ENCODE results near the gene WIZ.
"Not testable (repeated sequence)": the region's sequence is repeated elsewhere in the genome, so short reads cannot be mapped to it uniquely, and the experiment has no call there.

Gene WIZ

DNA sequence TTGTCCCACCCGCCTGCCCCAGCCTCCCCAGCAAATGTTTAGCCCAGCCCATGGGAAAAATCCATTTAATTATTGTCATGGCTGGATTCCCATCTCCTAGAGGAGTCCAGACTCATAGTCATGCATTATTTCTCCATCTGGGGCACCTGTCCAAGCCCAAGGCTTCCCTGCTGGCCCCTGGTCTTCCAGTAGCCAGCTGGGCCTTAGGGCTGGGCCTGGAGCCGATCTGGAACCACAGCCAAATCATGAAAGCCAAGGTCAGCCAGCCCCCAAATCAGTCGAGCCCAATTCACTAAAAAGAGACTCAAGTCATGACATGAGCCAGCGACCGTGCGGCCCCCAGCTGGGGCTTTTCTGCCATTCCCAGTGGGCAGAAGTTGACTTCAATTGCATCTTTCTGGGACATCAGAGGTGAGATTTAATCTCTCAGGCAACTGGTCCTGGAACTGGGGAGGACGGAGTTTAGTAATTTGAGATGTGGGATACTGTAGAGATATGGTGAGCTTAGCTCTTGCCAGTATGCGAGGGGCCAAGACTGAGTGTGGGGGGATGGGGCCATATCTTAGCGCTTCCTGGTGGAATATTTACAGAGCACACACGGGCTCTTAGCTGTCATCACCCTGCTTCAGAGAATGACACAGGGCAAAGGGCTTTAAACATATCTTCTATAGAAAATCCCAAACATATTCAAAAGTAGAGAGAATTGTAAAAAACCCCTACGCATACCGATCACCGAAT is 38.9 kb upstream of the WIZ start:
- TF ChIP-seq, protein P1, sequence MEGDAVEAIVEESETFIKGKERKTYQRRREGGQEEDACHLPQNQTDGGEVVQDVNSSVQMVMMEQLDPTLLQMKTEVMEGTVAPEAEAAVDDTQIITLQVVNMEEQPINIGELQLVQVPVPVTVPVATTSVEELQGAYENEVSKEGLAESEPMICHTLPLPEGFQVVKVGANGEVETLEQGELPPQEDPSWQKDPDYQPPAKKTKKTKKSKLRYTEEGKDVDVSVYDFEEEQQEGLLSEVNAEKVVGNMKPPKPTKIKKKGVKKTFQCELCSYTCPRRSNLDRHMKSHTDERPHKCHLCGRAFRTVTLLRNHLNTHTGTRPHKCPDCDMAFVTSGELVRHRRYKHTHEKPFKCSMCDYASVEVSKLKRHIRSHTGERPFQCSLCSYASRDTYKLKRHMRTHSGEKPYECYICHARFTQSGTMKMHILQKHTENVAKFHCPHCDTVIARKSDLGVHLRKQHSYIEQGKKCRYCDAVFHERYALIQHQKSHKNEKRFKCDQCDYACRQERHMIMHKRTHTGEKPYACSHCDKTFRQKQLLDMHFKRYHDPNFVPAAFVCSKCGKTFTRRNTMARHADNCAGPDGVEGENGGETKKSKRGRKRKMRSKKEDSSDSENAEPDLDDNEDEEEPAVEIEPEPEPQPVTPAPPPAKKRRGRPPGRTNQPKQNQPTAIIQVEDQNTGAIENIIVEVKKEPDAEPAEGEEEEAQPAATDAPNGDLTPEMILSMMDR (IDR thresholded peaks at IDR 0.05; ENCODE audit: low read depth, low read length, missing control alignments), result no peak
- Histone ChIP-seq H3K27ac (no peak overlapping the region), H3K36me3 (replicated peaks) (no peaks in the 10 kb centered on the region), H3K27me3 (replicated peaks) (no peaks in the 10 kb centered on the region), H3K4me3 (ENCODE audit: low read depth, low read length) (no peak overlapping the region)
- DNase-seq, result no peak
- in situ Hi-C loops (cut with HindIII; ENCODE audit: low pct_ligation_motif_present, low sequenced_read_pairs), result no loop called here

- H3K27ac ChIP-seq, result no peak overlapping the region
- DNase-seq, result no peak
- H3K4me3 ChIP-seq (ENCODE audit: low read depth, low read length), result no peak overlapping the region
- in situ Hi-C loops (cut with HindIII; ENCODE audit: low pct_ligation_motif_present, low sequenced_read_pairs), result no loop called here
- H3K36me3 ChIP-seq (replicated peaks), result no peaks in the 10 kb centered on the region
- H3K27me3 ChIP-seq (replicated peaks), result no peaks in the 10 kb centered on the region
- TF ChIP-seq, protein P1 (IDR thresholded peaks at IDR 0.05; ENCODE audit: low read depth, low read length, missing control alignments), result no peak
Observed at GRCh38 chr19:15487038-15487437, 37.3 kb upstream of the WIZ start.

DNA sequence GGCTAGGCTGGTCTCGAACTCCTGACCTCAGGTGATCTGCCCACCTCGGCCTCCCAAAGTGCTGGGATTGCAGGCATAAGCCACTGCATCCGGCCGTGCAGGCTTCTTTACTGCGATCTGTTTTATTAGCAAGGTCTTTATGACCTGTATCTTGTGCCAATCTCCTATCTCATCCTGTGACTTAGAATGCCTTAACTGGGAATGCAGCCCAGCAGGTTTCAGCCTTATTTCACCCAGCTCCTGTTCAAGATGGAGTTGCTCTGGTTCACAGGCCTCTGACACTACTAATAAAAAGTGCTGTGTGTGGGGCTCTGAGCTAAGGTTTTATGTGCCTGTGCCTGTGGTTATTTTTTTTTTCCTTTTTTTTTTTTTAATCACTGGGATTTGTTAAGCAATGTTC is 36.0 kb upstream of the WIZ start:
- DNase-seq; in situ Hi-C loops (cut with HindIII; ENCODE audit: low pct_ligation_motif_present, low sequenced_read_pairs); H3K36me3 ChIP-seq (replicated peaks); H3K4me3 ChIP-seq (ENCODE audit: low read depth, low read length); H3K27me3 ChIP-seq (replicated peaks); H3K27ac ChIP-seq: not testable (repeated sequence)

DNA sequence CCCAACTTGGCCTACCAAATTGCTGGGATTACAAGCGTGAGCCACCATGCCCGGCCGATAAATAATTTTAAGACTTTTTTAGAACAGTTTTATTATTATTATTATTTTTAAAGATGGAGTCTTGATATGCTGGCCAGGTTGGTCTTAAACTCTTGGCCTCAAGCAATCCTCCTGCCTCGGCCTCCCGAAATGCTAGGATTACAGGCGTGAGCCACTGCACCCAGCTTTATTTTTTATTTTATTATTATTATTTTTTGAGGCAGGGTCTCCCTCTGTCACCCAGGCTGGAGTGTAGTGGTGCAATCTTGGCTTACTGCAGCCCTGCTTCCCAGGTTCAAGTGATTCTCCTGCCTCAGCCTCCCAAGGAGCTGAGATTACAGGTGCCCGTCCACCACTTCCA is 31.2 kb upstream of the WIZ start:
- H3K36me3 ChIP-seq (replicated peaks); H3K27ac ChIP-seq; H3K27me3 ChIP-seq (replicated peaks); in situ Hi-C loops (cut with HindIII; ENCODE audit: low pct_ligation_motif_present, low sequenced_read_pairs); H3K4me3 ChIP-seq (ENCODE audit: low read depth, low read length); DNase-seq: not testable (repeated sequence)

DNA sequence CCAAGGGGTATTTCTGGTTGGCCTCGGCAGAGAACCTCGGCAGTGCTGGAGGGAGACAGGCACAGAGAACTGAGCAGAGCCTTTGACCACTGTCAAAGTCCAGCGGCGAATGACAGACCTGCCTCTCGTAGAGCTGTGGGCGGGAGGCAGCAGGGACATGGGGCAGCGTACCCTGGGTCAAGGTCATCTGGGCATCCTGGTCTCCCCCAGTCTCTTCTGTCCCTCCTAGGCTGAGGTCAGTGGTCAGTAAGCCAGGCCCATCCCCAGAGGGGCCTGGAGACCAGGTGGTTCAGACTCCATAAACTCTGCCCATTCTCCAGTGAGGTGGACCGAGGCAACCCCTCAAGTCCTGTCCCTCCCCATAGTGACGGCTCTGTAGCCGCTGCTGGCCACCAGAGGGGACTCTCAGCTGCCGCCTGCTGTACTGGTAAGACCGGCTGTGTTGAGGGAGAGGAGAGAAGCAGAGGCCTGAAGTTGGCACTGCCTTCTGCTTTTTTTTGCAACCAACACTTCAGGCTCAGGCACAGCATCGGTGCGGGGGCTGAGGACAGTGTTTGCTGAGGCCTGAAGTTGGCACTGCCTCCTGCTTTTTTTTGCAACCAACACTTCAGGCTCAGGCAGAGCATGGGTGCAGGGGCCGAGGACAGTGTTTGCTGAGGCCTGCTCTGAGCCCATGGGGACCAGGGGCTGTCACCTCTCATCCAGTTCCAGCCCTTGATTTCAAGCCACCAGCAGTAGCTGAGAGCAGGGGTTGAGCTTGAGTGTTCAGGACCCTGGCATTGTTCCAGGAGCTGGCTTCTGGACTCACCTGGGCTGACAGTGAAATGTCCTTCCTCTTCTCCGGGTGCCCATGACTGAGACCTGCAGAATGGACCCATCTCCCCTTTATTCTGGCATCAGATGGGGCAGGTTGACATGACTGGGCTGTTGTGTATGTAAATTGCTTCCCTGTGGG is 29.9 kb upstream of the WIZ start, which contains the start of gene PGLYRP2:
TSS of gene PGLYRP2 (minus strand) at position 111 of the 955 bp plus-strand sequence. CDS start 130 bp downstream, outside the sequence.
- in situ Hi-C loops (cut with HindIII; ENCODE audit: low pct_ligation_motif_present, low sequenced_read_pairs), result no loop called here
- no peaks in the 10 kb centered on the region for H3K27me3 ChIP-seq (replicated peaks)
- TF ChIP-seq, protein P1 (IDR thresholded peaks at IDR 0.05; ENCODE audit: low read depth, low read length, missing control alignments), result no peak
- no peak for DNase-seq
- H3K27ac ChIP-seq, result no peak within 1 kb of the TSS
- no peak within 1 kb of the TSS for H3K4me3 ChIP-seq (ENCODE audit: low read depth, low read length)
- no peaks in the 10 kb centered on the region for H3K36me3 ChIP-seq (replicated peaks)

GRCh38 chr19:15476325-15476724 is 26.6 kb upstream of the WIZ start:
- H3K36me3 ChIP-seq (replicated peaks), result no peaks in the 10 kb centered on the region
- in situ Hi-C loops (cut with HindIII; ENCODE audit: low pct_ligation_motif_present, low sequenced_read_pairs), result no loop called here
- H3K27me3 ChIP-seq (replicated peaks), result no peaks in the 10 kb centered on the region
- no peak overlapping the region for H3K27ac ChIP-seq
- TF ChIP-seq, protein P1 (IDR thresholded peaks at IDR 0.05; ENCODE audit: low read depth, low read length, missing control alignments), result no peak
- DNase-seq, result no peak
- H3K4me3 ChIP-seq (ENCODE audit: low read depth, low read length), result no peak overlapping the region

All from brain microvascular endothelial cell (primary cell).